Naive B cell (primary cell): ENCODE measurements around the gene MED27. TPM values are rescaled to one million over a fixed set of nuclear protein-coding genes. Genes with fewer than 3 reads are reported as not detected.
"Not testable (repeated sequence)": the region's sequence is repeated elsewhere in the genome, so short reads cannot be mapped to it uniquely, and the experiment has no call there.

Experiments used
- ATAC-seq, 2 donors: fragments of 150-1000 bp; cut with Tn5 transposase; 2 replicates each; pipeline ENCODE4 v1.10.0; 2021; ENCODE audit warnings: low read depth in 2 of 2, mild to moderate bottlenecking in 2 of 2, moderate library complexity in 2 of 2
- DNase-seq: peaks from one replicate; pipeline ENCODE4 v3.0.0; 2022
- H3K27ac Mint-ChIP-seq, 6 donors: one replicate each; pipeline ENCODE4 v1.8.0; 2020 to 2022; ENCODE audit warnings: mild to moderate bottlenecking in 6 of 6, mixed read lengths in 6 of 6, moderate library complexity in 5 of 6, inconsistent platforms in 2 of 6
- H3K27me3 Mint-ChIP-seq, 3 donors: one replicate each; pipeline ENCODE4 v1.8.0; 2021 to 2022; ENCODE audit warnings: mixed read lengths in 3 of 3, mild to moderate bottlenecking in 1 of 3
- H3K36me3 Mint-ChIP-seq, 2 donors: one replicate each; pipeline ENCODE4 v1.8.0; 2020 to 2022; ENCODE audit warnings: mixed read lengths in 2 of 2, inconsistent platforms in 1 of 2, mild to moderate bottlenecking in 1 of 2
- H3K4me1 Mint-ChIP-seq, 3 donors: one replicate each; pipeline ENCODE4 v1.8.0; 2020 to 2022; ENCODE audit warnings: mixed read lengths in 3 of 3, inconsistent platforms in 1 of 3, mild to moderate bottlenecking in 1 of 3, moderate library complexity in 1 of 3
- H3K4me3 Mint-ChIP-seq, 8 donors: one replicate each; pipeline ENCODE4 v1.8.0; 2020 to 2022; ENCODE audit warnings: mild to moderate bottlenecking in 8 of 8, mixed read lengths in 8 of 8, moderate library complexity in 8 of 8, inconsistent platforms in 2 of 8
- H3K9me3 Mint-ChIP-seq, 7 donors: one replicate each; pipeline ENCODE4 v1.8.0; 2020 to 2022; ENCODE audit warnings: mixed read lengths in 7 of 7, mild to moderate bottlenecking in 5 of 7, inconsistent platforms in 2 of 7, moderate library complexity in 1 of 7
- polyA plus RNA-seq, 6 donors: library from polyadenylated mRNA; unstranded; fragments of 300-500 nt; fragmentation: Illumina TruSeq; gene quantifications; one replicate each; pipeline ENCODE4 v1.2.3, GENCODE V29; 2021; ENCODE audit warnings: low read depth in 6 of 6

The MED27 gene
- polyA plus RNA-seq, 6 donors from 2014 or later, result 33.1 to 76.9 (median 40.5) TPM

- peaks cover 10 to 11% of the 10 kb centered on the region in 2 donors for H3K36me3 Mint-ChIP-seq
Measured at GRCh38 chr9:132068605-132069004, 11.1 kb downstream of the MED27 start.

GRCh38 chr9:132066511-132066910 lies 13.2 kb downstream of the MED27 start:
- H3K4me1 Mint-ChIP-seq, result peaks cover 19 to 28% (median 25%) of the 10 kb centered on the region in 3 donors
- H3K36me3 Mint-ChIP-seq, result peaks cover 10 to 11% of the 10 kb centered on the region in 2 donors
- H3K27me3 Mint-ChIP-seq, result no peaks in the 10 kb centered on the region
- H3K27ac Mint-ChIP-seq, result no peak overlapping the region
- DNase-seq (no peak), ATAC-seq (no peak)
- H3K4me3 Mint-ChIP-seq, result no peak overlapping the region
- no peaks in the 10 kb centered on the region for H3K9me3 Mint-ChIP-seq

More at GRCh38 chr9:132068605-132069004, 11.1 kb downstream of the MED27 start:
- Mint-ChIP-seq H3K9me3 (no peaks in the 10 kb centered on the region), H3K4me1 (peaks cover 20 to 32% (median 20%) of the 10 kb centered on the region in 3 donors), H3K27me3 (no peaks in the 10 kb centered on the region), H3K27ac (peak overlapping the region in 2 of 6 donors; percentile 43 to 71), H3K4me3 (no peak overlapping the region)
- no peak for ATAC-seq
- DNase-seq, result no peak

GRCh38 chr9:132066057-132066456 lies 13.6 kb downstream of the MED27 start:
- no peaks in the 10 kb centered on the region for H3K27me3 Mint-ChIP-seq
- H3K36me3 Mint-ChIP-seq, result peaks cover 10 to 11% of the 10 kb centered on the region in 2 donors
- no peaks in the 10 kb centered on the region for H3K9me3 Mint-ChIP-seq
- H3K27ac Mint-ChIP-seq, result peak overlapping the region in 1 of 6 donors; percentile 47
- peaks cover 16 to 24% (median 21%) of the 10 kb centered on the region in 3 donors for H3K4me1 Mint-ChIP-seq
- ATAC-seq (no peak), DNase-seq (no peak)
- H3K4me3 Mint-ChIP-seq, result no peak overlapping the region

- DNase-seq (no peak), ATAC-seq (no peak)
- Mint-ChIP-seq H3K27ac (no peak overlapping the region), H3K4me1 (peaks cover 5 to 17% (median 11%) of the 10 kb centered on the region in 3 donors), H3K9me3 (peaks cover 0 to 9% (median 8%) of the 10 kb centered on the region in 7 donors), H3K27me3 (no peaks in the 10 kb centered on the region), H3K4me3 (no peak overlapping the region), H3K36me3 (peaks cover 11 to 20% of the 10 kb centered on the region in 2 donors)
Measured at GRCh38 chr9:132063281-132063680, 16.4 kb downstream of the MED27 start.

- ATAC-seq, result no peak
- Mint-ChIP-seq H3K27ac (no peak overlapping the region), H3K27me3 (no peaks in the 10 kb centered on the region), H3K4me1 (peaks cover 4 to 15% (median 11%) of the 10 kb centered on the region in 3 donors), H3K36me3 (peaks cover 12 to 20% of the 10 kb centered on the region in 2 donors), H3K9me3 (peaks cover 0 to 13% (median 9%) of the 10 kb centered on the region in 7 donors), H3K4me3 (no peak overlapping the region)
- no peak for DNase-seq
Measured at GRCh38 chr9:132062806-132063205, 16.9 kb downstream of the MED27 start.

GRCh38 chr9:132061526-132061925 lies 18.1 kb downstream of the MED27 start:
- H3K27ac Mint-ChIP-seq, result no peak overlapping the region

GRCh38 chr9:132059361-132059760 lies 20.3 kb downstream of the MED27 start:
- peaks cover 0 to 13% (median 9%) of the 10 kb centered on the region in 7 donors for H3K9me3 Mint-ChIP-seq

More at GRCh38 chr9:132061526-132061925, 18.1 kb downstream of the MED27 start:
- Mint-ChIP-seq H3K4me1 (peaks cover 4 to 14% (median 12%) of the 10 kb centered on the region in 3 donors), H3K36me3 (peaks cover 12 to 20% of the 10 kb centered on the region in 2 donors), H3K4me3 (no peak overlapping the region), H3K9me3 (peaks cover 0 to 13% (median 9%) of the 10 kb centered on the region in 7 donors), H3K27me3 (no peaks in the 10 kb centered on the region)
- DNase-seq (no peak), ATAC-seq (no peak)

GRCh38 chr9:132058226-132058625 lies 21.4 kb downstream of the MED27 start:
- DNase-seq, H3K27me3 Mint-ChIP-seq, ATAC-seq: not testable (repeated sequence)
- H3K4me3 Mint-ChIP-seq, result peak overlapping the region in 1 of 8 donors; percentile 55
- H3K36me3 Mint-ChIP-seq, result peaks cover 12 to 20% of the 10 kb centered on the region in 2 donors
- peak overlapping the region in 1 of 6 donors; percentile 84 for H3K27ac Mint-ChIP-seq
- H3K9me3 Mint-ChIP-seq, result peaks cover 0 to 13% (median 9%) of the 10 kb centered on the region in 7 donors
- peaks cover 18 to 33% (median 18%) of the 10 kb centered on the region in 3 donors for H3K4me1 Mint-ChIP-seq

More at GRCh38 chr9:132059361-132059760, 20.3 kb downstream of the MED27 start:
- no peak overlapping the region for H3K4me3 Mint-ChIP-seq
- ATAC-seq (no peak), DNase-seq (no peak)
- no peak overlapping the region for H3K27ac Mint-ChIP-seq
- H3K27me3 Mint-ChIP-seq, result no peaks in the 10 kb centered on the region
- peaks cover 14 to 30% (median 19%) of the 10 kb centered on the region in 3 donors for H3K4me1 Mint-ChIP-seq
- peaks cover 12 to 20% of the 10 kb centered on the region in 2 donors for H3K36me3 Mint-ChIP-seq

- ATAC-seq (no peak), DNase-seq (no peak)
- no peak overlapping the region for H3K27ac Mint-ChIP-seq
- H3K4me3 Mint-ChIP-seq, result no peak overlapping the region
- peaks cover 15 to 29% (median 16%) of the 10 kb centered on the region in 3 donors for H3K4me1 Mint-ChIP-seq
- H3K27me3 Mint-ChIP-seq, result no peaks in the 10 kb centered on the region
- H3K36me3 Mint-ChIP-seq, result peaks cover 12 to 20% of the 10 kb centered on the region in 2 donors
- H3K9me3 Mint-ChIP-seq, result peaks cover 0 to 13% (median 9%) of the 10 kb centered on the region in 7 donors
Measured at GRCh38 chr9:132056717-132057560, 22.7 kb downstream of the MED27 start.

- no peak overlapping the region for H3K4me3 Mint-ChIP-seq
- ATAC-seq, result no peak
Measured at GRCh38 chr9:132055756-132056155, 23.9 kb downstream of the MED27 start.

GRCh38 chr9:132054024-132054423 lies 25.6 kb downstream of the MED27 start:
- H3K9me3 Mint-ChIP-seq, result peaks cover 0 to 11% (median 8%) of the 10 kb centered on the region in 7 donors
- peak overlapping the region in 1 of 6 donors; percentile 58 for H3K27ac Mint-ChIP-seq
- H3K4me1 Mint-ChIP-seq, result peaks cover 16 to 33% (median 20%) of the 10 kb centered on the region in 3 donors
- peaks cover 11 to 13% of the 10 kb centered on the region in 2 donors for H3K36me3 Mint-ChIP-seq
- DNase-seq (no peak), ATAC-seq (no peak)
- no peaks in the 10 kb centered on the region for H3K27me3 Mint-ChIP-seq
- H3K4me3 Mint-ChIP-seq, result no peak overlapping the region

More at GRCh38 chr9:132055756-132056155, 23.9 kb downstream of the MED27 start:
- Mint-ChIP-seq H3K4me1 (peaks cover 13 to 27% (median 16%) of the 10 kb centered on the region in 3 donors), H3K9me3 (peaks cover 0 to 13% (median 9%) of the 10 kb centered on the region in 7 donors), H3K27me3 (no peaks in the 10 kb centered on the region), H3K27ac (no peak overlapping the region), H3K36me3 (peaks cover 12 to 20% of the 10 kb centered on the region in 2 donors)
- no peak for DNase-seq

- H3K36me3 Mint-ChIP-seq, result peaks cover 0 to 9% of the 10 kb centered on the region in 2 donors
- no peak for ATAC-seq
- H3K9me3 Mint-ChIP-seq, result no peaks in the 10 kb centered on the region
- no peak for DNase-seq
- H3K4me1 Mint-ChIP-seq, result peaks cover 15 to 27% (median 16%) of the 10 kb centered on the region in 3 donors
- no peaks in the 10 kb centered on the region for H3K27me3 Mint-ChIP-seq
- H3K27ac Mint-ChIP-seq, result no peak overlapping the region
- no peak overlapping the region for H3K4me3 Mint-ChIP-seq
Measured at GRCh38 chr9:132049900-132050299, 29.8 kb downstream of the MED27 start.

- Mint-ChIP-seq H3K4me1 (peaks cover 12 to 24% (median 16%) of the 10 kb centered on the region in 3 donors), H3K9me3 (no peaks in the 10 kb centered on the region), H3K27me3 (no peaks in the 10 kb centered on the region), H3K36me3 (peaks cover 0 to 9% of the 10 kb centered on the region in 2 donors), H3K27ac (no peak overlapping the region), H3K4me3 (peak overlapping the region in 1 of 8 donors; percentile 29)
- no peak for DNase-seq
- ATAC-seq, result no peak
Measured at GRCh38 chr9:132049323-132049882, 30.3 kb downstream of the MED27 start.
